Loucy (cell line): Measurements from ENCODE around the gene KCTD18.

Experiments
- CTCF ChIP-seq: fragments of 200-600 bp; sonication (generic); conservative IDR thresholded peaks from 2 replicates; pipeline ENCODE4 v1.5.1; 2014; ENCODE audit warnings: mild to moderate bottlenecking, antibody characterized with exemption, low read length
- EZH2phosphoT487 ChIP-seq: fragments of 200-600 bp; IDR thresholded peaks from 2 replicates; pipeline ENCODE4 v1.6.1; 2018; ENCODE audit warnings: antibody characterized with exemption, mild to moderate bottlenecking, moderate library complexity, borderline replicate concordance

- no peak for TF ChIP-seq CTCF
- no peak for TF ChIP-seq EZH2phosphoT487
Observed at GRCh38 chr2:200482194-200482593, 27.7 kb downstream of the KCTD18 start.
